GM18499 (cell line): ENCODE measurements around the gene GPR152.

ENCODE experiments used
- ATAC-seq: cut with Tn5 transposase; IDR thresholded peaks from one replicate; pipeline ENCODE4 v1.9.1; 2021; ENCODE audit warnings: moderate number of reproducible peaks; ENCODE audit not compliant: insufficient read depth, unreplicated experiment

GPR152 gene, protein sequence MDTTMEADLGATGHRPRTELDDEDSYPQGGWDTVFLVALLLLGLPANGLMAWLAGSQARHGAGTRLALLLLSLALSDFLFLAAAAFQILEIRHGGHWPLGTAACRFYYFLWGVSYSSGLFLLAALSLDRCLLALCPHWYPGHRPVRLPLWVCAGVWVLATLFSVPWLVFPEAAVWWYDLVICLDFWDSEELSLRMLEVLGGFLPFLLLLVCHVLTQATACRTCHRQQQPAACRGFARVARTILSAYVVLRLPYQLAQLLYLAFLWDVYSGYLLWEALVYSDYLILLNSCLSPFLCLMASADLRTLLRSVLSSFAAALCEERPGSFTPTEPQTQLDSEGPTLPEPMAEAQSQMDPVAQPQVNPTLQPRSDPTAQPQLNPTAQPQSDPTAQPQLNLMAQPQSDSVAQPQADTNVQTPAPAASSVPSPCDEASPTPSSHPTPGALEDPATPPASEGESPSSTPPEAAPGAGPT

GRCh38 chr11:67452141-67452952 lies at the start of gene GPR152:
Gene GPR152, minus strand, starts transcription at chr11:67452729. Its CDS starts 5 bp downstream, at chr11:67452724.
- no peak for ATAC-seq

DNA sequence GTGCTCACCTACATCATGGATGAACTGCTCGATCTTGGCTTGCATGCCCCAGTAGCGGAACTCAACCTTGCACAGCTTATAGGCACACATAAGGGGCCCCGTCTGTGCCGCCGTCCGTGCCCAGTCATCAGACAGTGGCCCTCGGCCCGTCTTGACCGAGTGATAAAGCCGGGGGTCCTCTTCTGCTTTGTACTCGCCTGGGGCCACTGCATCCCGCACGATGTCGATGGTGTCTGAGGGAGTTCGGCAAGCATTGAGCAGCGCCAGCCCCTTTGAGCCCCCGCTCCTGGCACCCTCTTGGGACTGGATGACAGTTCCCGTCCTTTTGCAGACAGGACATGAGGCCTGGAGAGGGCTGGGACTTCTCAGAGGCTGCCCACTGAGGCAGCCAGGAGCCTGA lies 49.3 kb upstream of the GPR152 start:
- no peak for ATAC-seq

DNA sequence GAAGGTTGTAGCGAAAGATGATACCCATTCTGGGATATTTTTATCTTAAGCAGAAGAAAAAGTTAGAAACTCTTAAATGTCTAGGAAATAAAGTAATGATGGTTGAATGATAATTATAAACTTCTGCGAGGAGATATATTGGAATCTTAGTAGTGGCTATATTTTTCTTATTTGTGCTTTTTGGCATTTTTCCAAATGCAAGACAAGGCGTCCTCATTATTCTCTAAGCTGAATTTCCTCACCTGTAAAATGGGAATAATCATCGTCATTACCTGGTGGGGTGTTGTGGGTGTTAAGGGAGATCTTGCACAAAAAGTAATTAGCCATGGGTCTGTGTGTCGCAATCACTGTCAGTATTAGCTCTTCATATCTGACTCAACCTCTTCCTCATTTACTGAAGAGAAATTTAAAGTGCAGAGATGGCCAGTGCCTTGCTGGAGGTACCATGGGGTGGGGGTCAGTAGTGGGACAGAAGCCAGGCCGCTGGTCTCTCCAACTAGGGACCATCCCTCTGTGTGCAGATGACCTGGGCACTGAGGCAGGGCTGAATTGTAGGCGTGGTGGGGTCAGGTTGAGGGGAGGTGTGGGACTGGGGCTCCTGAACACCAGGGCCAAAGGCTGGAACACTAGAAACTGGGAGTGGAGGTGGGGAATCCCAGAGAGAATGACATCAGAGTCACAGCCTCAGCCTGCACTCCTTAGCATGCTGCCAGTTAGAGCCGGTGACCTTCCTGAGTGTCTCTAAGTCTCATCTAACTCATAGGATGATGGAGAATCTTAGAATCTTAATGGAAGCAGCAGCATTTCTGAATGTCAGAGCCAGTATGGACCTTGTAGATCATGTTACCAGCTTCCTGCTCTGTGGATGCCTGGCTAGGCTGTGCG lies 48.5 kb upstream of the GPR152 start:
- ATAC-seq, result no peak

DNA sequence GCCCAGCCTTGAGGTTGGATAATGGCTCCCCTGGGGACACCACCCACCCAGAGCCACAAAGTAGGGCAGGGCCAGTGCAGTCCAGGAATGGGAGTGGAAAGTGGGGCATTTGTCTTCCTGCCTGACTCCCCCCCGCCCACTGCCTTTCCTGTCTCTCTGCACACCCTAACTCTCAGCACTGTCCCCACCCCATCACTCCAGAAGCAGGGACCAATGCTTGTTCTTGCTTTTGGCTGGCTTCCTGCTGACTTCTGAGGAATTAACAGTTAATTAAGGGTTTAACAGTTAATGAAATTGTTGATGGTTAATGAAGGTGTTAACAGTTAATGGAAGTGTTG lies 47.9 kb upstream of the GPR152 start:
- no peak for ATAC-seq

DNA sequence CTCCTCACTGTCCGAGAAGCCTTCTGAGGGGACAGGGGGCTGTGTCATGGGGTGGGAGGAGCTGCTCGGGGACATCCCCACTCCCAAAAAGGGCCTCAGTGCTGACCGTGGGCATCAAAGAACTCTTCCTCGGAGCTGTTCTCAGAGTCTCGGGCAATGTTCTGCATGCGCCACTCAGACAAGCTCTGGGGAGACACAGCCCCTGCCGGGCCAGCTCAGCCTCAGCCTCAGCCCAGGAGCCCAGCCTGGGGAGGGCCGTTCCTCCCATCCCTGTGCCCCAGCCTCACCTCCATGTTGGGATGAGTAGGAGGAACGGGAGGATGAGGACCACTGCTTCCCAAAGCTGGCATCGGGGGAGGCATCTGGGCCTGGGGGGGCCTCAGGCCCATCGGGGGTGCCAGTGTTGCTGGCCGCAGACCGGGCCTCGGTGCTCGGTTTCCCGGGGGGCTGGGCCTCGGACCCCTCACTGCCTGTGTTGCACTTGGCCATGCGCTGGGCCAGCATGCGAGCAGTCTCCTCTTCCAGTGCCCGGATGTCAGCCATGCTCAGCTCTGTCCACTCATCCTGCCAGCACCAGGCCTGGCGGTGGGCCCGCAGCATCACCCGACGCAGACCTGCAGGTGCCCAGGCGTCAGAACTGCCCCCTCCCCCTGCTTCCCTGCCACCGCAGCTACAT lies 47.4 kb upstream of the GPR152 start:
- ATAC-seq, result no peak

GRCh38 chr11:67498544-67498972 lies 46.0 kb upstream of the GPR152 start:
- ATAC-seq, result no peak

GRCh38 chr11:67497656-67498291 lies 45.2 kb upstream of the GPR152 start:
- no peak for ATAC-seq

GRCh38 chr11:67496113-67496512 lies 43.6 kb upstream of the GPR152 start:
- no peak for ATAC-seq

DNA sequence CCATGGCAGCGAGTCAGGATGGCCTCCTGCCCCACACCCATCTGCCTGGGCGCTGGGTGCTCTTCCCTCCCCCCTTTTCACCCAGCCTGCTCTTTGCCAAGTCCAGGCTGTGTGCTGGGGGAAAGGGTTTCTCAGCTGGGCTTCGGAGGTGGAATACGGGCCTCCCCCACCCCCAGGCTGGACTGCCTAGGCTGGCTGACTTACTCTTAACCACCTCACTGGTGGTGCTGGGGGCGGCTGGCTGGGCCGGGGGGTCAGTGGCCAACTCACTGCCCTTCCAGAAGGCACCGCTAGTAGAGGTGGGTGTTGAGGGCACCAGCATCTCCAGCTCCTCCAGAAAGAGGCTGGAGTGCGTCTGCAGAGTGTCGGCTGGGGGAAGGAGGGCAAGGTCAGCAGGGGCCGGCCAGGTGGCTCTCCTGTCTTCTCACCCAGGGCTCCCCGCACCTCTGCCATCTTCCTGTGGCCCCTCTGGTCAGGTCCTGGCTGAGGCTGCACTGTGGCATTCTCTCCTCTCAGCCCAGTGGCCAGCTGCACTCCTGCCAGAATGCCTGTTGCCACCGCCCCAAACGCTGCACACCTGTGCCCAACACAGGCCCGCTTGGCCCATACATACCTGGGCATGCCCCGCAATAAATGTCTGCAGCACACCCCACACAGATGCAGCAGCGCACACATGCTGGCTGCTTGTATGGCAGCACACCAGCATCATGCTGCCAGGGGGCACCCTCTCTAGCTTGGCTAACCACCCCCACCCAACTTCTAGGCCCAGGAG lies 42.9 kb upstream of the GPR152 start:
- no peak for ATAC-seq

GRCh38 chr11:67494371-67495233 lies 42.1 kb upstream of the GPR152 start:
- no peak for ATAC-seq

- ATAC-seq, result no peak
Measured at GRCh38 chr11:67493548-67494370, 41.2 kb upstream of the GPR152 start.

- no peak for ATAC-seq
Measured at GRCh38 chr11:67492801-67493547, 40.4 kb upstream of the GPR152 start.

GRCh38 chr11:67492069-67492727 lies 39.7 kb upstream of the GPR152 start:
- no peak for ATAC-seq

GRCh38 chr11:67491276-67492068 lies 38.9 kb upstream of the GPR152 start:
- no peak for ATAC-seq

- no peak for ATAC-seq
Measured at GRCh38 chr11:67490727-67491065, 38.2 kb upstream of the GPR152 start.
